Activated CD4-positive, alpha-beta T cell treated with anti-CD3 and anti-CD28 coated beads, Interleukin-2, amount 50 U/mL, for 48 hours (primary cell): ENCODE measurements around the gene DEDD.

Experiments
- DNase-seq, 2 experiments: peaks; one replicate each; pipeline ENCODE4 v3.0.0-alpha.2; 2020

DEDD gene, protein sequence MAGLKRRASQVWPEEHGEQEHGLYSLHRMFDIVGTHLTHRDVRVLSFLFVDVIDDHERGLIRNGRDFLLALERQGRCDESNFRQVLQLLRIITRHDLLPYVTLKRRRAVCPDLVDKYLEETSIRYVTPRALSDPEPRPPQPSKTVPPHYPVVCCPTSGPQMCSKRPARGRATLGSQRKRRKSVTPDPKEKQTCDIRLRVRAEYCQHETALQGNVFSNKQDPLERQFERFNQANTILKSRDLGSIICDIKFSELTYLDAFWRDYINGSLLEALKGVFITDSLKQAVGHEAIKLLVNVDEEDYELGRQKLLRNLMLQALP

DNA sequence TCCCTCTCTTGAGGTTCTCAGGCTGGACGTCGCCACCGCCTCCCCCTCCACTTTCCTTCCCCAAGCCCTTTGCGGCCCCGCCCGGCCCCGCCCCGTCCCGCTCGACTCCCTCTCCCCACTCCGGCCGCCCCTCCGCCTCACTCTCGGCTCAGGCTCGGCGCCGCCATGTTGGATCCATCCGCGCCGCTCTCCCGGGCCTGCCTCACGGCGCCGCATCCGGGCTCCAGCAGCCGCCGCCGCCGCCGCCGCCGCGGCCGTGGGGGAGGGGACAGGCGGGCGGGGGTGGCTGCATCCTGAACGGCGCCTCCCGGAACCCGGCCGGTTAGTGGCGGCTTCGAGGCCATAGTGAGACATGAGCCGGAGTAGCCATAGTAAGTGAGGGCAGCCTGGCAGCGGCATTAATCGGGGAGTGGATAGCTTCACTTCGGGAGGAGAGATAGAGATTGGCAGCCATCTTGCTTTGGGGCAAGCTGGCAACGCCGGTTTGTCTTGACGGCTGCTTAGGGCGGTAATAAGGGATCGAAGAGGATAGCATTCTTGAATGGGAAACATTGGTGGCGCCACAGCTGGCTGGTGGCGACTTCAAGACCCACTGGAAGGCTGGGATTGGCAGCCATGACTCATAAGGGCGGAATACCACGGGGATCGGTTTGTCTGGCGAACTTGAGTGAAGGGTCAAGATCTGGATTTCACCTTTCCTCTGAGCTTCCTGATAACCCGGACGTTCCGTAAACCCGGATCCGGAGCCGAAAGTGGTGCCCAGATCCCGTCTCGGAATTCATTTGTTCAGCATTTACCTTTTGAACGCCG, at the start of gene DEDD:
Gene DEDD, minus strand, starts transcription at position 258 of the 810 bp plus-strand sequence. CDS start 8,205 bp downstream, outside the sequence.
- peak; percentile 88 to 92 for DNase-seq

DNA sequence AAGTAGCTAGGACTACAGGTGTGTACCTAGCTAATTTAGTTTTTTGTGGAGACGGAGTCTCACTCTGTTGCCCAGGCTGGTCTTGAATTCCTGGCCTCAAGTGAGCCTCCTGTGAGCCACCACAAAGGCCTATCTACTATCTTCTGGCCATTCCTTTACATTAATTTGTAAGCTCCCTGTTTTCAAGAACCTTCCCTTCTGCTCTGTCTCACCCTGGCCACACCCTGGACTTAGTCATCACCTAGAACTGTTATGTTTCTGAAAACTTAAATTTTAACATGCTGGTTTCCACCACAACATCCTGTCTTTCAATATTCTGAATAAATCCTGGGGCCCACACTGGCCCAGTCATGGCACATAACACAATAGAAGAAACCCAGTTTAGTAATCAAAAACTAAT, 49.7 kb upstream of the DEDD start:
- DNase-seq = peak; percentile 59 to 73

DNA sequence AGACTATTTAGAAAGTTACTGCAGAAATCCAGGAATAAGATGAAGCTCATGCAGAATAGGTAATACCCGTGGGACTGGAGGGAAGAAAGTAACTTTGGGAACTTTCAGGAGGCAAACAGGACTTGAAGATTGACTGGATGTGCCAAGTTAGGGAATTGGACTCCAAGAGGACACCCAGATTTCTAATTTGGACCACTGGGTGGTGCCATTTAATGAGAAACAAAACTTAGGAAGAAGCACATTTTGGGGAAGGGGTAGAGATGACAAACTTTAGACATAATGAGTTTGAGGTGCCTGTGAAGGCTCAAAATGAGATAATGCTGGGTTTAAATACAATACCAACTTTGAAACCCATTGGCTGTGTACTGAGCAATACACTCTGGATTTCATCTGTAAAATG, 48.2 kb upstream of the DEDD start:
- DNase-seq = no peak

DNA sequence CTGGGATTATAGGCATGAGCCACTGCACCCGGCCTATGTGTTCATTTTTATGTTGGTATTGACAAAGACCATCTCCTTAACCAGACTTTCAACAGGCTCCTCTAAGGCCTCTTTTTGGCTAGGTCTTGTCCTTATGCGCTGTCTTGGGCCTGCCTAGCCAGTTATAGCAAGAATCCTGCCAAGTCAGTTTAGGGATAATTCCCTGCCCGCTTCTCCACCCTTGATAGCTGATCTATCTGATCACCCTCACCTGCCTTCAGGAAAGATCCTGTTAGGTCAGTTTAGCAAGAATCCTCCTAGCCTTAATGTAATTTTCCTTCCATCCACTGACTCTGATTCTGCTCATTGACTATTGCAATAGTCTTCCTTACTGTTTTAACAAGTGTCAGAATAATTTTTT, 47.2 kb upstream of the DEDD start:
- DNase-seq = no peak

DNA sequence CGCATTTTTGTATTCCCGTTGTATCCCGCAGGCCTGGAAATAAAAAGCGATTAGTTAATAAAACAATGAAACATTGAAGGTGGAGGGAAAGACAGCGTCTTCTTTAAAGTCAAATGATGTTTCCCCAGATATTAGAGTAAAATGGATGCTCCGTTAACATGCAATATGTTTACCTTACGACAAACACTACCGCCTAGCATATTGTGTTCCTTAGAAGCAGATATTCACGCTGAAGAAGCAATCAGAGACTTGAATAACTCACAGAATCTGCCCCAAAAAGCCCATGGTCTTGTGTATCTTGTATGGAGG, 45.4 kb upstream of the DEDD start:
- DNase-seq = no peak

DNA sequence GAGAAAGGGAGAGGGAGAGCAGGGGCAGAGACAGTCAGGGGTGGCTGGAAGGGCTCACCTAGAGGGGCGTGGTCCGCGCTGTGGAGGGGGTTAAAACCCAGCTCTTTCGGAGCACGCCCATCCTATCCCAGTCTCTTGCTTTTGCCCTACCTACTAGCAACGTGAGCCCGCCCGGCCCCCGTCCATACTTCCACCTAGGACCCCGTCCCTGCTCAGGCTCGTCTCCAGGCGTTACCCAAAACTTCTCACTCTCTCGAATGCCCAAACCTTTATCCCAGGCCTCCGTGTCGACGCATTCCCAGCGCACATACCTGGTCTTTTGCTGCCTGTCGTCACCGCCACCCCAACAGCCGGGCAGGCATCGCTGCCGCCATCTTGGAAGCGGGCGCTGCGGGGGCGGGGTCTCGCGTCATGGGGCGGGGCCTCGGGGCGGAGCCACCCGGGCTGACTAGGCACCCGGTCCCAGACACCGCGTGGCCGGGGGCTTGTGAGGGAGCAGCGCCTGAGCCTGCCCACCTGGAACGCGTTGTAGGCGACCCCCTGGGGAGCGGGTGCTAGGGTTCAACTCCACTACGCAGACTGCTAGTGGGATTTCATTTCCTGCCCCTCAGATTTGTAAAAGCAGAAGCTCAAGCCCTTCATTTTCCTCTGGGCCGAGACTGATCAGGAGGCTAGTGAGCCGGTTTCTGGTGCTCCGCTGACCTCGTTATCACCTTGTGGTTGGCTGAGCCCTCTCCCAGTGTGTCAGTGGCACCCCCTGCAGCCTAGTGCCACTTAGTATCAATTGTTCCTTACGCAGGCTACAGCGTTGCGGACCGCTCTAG, 44.9 kb upstream of the DEDD start, which contains the start of gene B4GALT3:
Gene B4GALT3, minus strand, starts transcription at position 396 of the 824 bp plus-strand sequence. CDS start 1,447 bp downstream, outside the sequence.
- peak; percentile 98 for DNase-seq

DNA sequence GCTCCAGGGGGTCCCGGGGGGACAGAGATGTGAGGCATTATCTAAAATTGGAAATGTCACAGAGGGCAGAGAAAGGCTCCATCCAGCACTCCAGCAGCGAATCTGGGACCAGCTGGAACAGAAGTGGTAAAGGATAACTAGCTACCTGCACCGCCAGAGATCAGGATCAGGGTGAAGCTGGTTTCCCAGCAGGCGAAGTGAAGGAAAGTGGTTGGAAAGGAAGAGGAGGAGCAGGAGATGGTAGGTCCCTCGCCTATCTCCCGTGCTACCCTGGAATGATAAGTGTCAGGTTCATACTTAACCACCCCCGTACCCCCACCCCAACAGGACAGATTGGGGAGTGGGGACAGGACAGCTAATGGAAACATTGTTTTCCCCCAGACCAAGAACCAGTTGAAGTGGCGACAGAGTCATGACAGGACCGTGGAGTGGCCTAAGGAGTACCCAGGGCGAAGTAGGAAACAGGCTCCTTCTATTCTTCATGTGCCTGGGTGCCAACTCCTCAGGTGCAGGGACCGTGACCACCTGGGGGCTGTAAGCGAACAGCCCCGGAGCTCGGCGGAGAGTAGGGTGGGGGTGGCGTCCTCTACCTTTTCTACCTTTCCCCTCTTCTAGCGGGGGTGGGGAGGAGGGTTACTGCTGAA, 44.1 kb upstream of the DEDD start:
- DNase-seq = no peak

DNA sequence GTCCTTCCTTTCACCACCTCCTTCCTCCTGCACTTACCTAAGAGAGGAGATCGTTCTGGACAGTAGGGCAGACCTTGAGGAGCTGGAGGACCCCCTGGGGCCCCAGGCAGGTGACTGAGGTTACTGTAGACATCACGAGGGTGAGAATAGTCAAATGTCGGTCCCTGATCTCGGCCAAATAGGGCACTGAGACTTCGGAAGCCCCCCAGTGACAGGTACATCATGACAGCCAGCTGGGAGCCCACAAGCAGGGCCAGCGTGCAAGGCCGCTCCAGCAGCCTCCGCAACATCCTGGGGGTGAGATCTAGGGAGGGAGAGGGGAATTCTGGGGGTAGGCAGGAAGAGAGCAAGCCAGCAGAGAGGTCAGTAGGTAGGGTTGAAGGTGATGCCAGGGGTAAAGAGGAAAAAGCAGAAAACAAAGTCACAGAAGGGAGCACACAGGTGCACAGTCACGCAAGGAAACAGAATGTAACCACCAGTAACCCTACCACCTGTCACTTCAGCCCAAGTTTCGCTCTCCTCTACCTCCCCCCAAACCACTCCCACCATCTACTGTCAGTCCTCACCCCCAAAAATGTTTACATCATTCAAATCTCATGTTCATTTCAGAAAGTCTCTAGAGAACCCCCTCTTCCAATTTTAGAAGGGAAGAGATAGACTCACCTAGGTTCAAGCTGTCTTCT, 43.4 kb upstream of the DEDD start:
- DNase-seq = no peak

DNA sequence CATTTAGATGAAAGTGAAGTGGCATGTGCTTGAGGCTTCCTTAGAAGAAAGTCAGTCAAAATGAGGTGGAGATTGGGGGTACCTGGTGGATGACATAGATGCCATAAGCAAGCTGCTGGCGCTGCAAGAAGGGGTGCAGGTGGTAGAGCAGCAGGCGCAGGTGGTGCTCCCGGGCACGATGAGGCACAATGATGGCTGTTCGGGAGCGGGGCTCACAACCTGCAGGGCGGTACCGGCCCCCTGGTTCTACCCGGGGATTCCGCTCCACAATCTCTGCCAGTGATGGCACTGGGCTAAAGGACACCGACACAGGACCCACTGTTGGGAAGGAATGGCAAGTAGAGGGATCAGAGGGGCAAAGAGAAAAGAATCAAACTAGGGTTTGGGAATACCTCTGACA, 42.4 kb upstream of the DEDD start:
- DNase-seq = no peak

DNA sequence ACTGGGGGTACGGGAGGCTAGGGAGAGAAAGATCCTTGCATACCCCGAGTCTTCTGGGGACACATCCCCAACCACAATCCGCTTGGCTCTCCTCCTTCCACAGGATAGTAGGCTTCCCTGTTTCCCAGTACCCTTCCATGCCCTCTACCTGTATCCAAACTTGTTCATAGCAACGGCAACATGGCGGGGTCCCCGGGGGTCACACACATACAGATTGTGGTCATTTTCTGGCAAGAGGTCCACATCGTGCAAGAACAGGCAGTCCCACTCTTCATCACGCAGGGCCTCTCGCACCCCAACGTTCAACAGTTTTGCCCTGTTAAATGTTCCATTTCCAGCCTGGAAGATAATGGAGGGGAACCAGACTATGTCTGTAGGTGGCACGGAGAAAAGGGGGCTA, 41.2 kb upstream of the DEDD start:
- DNase-seq = no peak

DNA sequence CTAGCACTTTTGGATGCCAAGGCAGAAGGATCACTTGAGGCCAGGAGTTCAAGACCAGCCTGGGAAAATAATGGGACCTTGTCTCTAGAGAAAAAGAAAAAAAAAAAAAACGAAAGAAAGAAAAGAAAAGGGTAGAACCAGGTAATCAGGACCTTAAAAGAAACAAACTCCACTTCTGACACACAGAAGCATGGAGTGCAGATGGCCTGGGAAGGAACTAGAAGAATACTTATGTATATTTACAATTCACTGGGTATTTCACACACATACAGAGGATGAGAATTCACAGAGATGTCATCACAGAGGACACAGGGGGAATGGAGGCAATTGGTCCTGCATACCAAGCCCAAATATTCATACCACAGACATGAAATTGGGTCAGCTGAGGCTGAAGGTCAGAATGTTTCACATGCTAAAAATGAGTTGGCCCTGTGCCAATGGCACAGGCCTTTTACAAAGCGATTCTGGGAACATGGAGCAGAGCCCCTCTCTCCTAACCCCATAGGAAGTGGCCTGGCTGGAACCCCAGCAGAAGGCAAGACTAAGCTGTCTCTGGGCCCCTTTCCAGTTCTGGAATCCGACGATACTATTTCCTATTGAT, 40.4 kb upstream of the DEDD start:
- no peak for DNase-seq

DNA sequence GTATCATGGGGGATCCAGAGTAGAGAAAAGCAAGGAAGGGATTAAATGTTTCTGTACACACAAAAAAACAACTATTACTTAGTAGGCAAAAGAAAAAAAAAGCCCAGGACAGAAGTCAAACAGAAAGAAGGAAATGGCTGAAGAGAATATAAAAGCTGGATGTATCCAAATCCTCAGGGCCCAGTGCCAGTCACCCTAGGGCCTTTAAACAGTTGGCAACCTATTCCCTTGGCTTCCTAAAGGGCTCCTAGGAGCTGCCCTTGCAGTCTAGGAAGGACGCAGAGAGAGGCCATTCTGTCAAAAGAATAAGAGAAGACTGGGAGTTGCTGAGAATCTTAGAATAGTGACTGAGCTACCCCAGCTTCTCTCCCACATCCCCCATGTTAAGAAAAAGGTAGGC, 39.9 kb upstream of the DEDD start:
- no peak for DNase-seq

DNA sequence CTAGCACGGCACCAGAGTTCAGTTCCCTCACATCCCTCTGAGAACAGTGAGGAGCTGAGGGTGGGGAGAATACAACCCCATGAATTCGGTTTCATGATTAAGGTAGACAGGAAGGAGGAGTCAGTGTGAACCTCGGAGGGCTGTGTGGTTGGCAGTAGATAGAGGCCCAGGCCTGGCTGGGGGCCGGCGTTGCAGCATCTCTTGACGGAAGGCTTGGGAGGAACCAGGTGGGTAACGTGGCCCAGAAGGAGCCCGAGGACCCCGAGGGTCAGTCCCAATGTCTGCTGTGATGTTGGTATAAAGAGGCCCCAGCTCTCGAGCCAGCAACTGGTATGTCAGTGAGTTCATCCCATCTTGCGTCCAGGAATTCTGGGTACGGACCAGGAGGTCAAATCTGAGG, 39.2 kb upstream of the DEDD start:
- DNase-seq = no peak

DNA sequence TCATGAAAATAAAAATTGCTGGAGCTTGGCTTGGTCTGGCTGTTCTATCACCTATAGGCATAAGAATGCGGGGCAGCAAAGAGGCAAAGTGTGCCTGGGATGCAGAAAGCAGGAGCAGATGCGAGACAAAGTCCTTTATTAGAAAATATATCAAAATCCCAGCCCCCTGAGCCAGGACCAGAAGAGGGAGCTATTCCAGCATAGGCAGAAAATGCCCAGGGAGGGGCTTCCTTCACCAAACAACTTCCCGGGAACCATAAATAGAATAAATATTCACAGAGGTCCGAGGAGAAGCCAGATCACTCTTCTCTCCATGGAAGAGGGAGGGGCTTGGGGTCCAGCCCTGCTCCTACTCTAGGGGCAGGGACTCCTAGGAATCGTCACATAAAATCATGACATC, 38.7 kb upstream of the DEDD start:
- no peak for DNase-seq

DNA sequence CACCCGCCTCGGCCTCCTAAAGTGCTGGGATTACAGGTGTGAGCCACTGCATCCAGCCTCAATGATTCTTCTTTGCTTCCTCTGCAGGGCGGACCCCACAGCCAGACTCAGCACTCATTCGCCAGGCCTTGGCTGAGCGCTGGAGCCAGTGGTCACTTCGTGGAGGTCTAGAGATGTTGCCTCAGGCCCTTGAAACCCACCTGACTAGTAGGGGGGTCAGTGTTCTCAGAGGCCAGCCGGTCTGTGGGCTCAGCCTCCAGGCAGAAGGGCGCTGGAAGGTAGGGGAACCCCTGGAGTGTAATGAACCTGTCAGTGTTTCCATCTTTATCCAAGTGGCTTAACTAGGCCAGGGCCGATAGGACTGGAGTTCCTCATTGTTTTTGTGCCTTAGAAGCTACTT, 36.4 kb upstream of the DEDD start:
- no peak for DNase-seq

DNA sequence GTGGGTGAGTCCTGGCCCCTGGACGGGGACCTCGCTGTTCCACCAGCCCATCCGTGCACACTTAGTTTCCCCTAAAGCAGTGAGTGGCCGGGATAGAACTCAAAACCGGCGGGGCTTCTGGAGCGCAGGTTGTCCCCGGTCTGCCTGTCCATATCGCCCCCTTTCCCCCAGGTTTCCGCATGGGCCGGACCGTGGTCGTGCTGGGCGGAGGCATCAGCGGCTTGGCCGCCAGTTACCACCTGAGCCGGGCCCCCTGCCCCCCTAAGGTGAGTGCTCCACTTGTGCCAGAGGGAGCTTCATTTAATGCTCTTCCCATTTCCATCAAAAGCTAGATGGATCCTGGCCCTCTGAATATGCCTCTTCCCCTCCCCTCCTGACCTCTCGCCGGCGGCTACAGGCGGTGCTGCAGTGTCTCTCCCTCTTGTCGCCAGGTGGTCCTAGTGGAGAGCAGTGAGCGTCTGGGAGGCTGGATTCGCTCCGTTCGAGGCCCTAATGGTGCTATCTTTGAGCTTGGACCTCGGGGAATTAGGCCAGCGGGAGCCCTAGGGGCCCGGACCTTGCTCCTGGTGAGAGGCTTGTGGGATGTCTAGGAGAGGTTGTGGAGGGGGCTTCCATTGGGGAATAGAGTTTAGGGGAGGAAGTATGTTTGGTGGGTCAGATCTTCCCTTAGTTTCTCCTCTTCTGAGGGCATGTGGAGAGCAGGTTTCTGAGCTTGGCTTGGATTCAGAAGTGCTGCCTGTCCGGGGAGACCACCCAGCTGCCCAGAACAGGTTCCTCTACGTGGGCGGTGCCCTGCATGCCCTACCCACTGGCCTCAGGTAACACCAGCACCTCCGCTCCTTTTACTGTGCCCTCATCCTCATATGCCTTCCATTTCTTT, 34.4 kb upstream of the DEDD start:
- peak in 1 of 2 experiments; percentile 25 for DNase-seq

DNA sequence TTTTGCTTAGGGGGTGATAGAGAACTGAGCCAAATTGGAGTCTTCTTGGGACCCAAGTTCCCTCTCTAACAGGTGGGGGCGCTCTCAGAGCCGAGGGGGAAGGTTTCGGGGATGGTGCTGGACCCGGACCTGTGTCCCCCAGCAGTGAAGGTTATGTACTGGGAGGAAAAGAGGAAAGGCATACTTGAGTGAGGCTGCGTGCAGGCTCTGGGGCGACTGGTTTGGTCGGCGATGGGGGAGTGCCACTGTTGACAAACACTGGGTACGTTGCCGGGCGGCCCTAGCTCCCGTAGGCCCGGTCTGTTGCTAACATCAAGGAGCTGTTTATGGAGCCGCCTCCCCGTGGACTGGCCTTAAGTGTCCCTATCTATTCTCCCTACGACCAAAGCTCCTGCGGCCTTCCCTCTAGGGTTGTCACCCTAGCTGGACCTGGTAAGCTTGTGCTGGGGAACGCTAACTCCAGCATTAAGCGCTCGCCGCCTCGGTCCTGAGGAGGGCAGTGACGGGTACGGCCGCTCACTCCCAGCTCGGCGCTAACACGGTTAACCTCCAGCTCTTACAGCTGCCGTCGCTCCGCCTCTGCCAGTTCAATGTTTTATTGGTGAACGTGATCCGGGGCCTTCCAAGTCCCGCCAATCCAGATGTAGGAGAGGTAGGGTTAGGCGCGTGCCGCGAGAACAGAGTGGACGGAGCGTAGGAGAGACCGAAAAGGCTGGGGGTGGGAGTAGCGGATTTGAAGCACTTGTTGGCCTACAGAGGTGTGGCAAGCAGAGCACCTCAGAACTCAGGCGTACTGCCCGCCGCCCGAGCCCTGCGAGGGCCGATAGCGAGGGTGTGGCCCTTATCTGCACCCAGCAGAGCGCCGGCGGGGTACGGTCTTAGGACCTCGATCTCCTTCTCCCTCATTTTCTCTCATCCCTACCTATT, 33.5 kb upstream of the DEDD start, which contains the start of gene PPOX:
Gene PPOX, plus strand, starts transcription at position 685 of the 927 bp plus-strand sequence. CDS start 422 bp downstream, outside the sequence.
- peak; percentile 91 to 95 for DNase-seq

DNA sequence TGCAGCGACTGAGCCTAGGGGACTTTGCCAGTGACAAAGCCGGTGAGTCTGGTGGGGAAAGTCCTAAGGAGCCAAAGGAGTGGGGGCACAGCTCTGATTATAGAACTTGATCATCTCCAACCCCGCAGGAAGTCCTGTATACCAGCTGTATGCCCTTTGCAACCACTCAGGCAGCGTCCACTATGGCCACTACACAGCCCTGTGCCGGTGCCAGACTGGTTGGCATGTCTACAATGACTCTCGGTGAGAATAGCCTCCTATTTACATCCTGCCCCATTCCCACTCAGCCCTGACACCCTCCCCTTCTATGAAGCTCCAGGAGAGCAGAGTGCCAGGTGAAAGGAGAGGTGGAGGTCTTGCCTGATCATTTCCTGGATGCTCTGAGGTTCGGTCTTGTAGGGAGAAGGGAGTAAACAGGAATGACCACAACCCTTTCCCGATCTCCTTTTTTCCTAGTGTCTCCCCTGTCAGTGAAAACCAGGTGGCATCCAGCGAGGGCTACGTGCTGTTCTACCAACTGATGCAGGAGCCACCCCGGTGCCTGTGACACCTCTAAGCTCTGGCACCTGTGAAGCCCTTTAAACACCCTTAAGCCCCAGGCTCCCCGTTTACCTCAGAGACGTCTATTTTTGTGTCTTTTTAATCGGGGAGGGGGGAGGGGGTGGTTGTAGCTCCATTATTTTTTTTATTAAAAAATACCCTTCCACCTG, 32.6 kb upstream of the DEDD start:
- DNase-seq = no peak

DNA sequence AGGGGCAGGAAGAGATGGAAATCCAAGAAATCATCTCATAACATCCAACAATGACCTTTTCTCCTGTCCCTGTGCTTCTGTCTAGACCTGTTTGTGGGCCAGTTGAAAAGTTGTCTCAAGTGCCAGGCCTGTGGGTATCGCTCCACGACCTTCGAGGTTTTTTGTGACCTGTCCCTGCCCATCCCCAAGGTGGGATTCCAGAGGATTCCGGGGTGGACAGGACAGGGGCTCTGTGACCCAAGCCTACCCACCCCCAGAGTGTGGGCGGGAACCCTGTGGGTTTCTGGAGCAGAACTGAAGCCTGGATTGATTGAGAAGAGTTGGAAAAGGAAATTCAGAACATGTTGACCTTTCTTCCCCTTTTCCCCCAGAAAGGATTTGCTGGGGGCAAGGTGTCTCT, 31.3 kb upstream of the DEDD start:
- DNase-seq = no peak
